ENCODE data around the gene NT5M.

Gene NT5M

GRCh38 chr17:17256316-17256715 lies 46.9 kb upstream of the NT5M start:
- no peak overlapping the region for H3K4me2 ChIP-seq (ENCODE audit: insufficient read depth, low read length, poor library complexity, severe bottlenecking)
- no peaks in the 10 kb centered on the region for H3K4me1 ChIP-seq (ENCODE audit: control insufficient read depth in 2 of 2, insufficient read depth in 1 of 2, low read depth in 1 of 2, low read length in 2 of 2)
- DNase-seq (ENCODE audit: low spot score), result no peak
- no peak overlapping the region for H3K4ac ChIP-seq (ENCODE audit: low read length)
- no peak overlapping the region for H3K9ac ChIP-seq (ENCODE audit: low read depth, low read length, poor library complexity)
- H3K4me3 ChIP-seq (ENCODE audit: low read length in 2 of 2), result no peak overlapping the region
- no peak overlapping the region for H2BK15ac ChIP-seq (ENCODE audit: low read length)
- H3K36me3 ChIP-seq (replicated peaks in 1 of 2; ENCODE audit: control insufficient read depth in 2 of 2, insufficient read depth in 2 of 2, low read length in 2 of 2), result peaks cover 33 to 91% of the 10 kb centered on the region in 2 donors
- no peaks in the 10 kb centered on the region for H3K27me3 ChIP-seq (ENCODE audit: control insufficient read depth in 3 of 3, insufficient read depth in 3 of 3, low read depth in 1 of 3, low read length in 3 of 3)
- H4K91ac ChIP-seq (ENCODE audit: low read depth, low read length, poor library complexity), result no peak overlapping the region
- no peak overlapping the region for H3K14ac ChIP-seq (ENCODE audit: low read length)
- no peak overlapping the region for H2BK5ac ChIP-seq (ENCODE audit: low read length)
- H2BK120ac ChIP-seq (ENCODE audit: low read depth, low read length), result no peak overlapping the region
- no peak overlapping the region for H2BK12ac ChIP-seq (ENCODE audit: low read length)
- no peaks in the 10 kb centered on the region for H3K9me3 ChIP-seq (replicated peaks in 1 of 2; ENCODE audit: control insufficient read depth in 2 of 2, insufficient read depth in 1 of 2, low read depth in 1 of 2, low read length in 2 of 2)
- no peaks in the 10 kb centered on the region for H3K79me1 ChIP-seq (ENCODE audit: low read depth, low read length)
- H2AFZ ChIP-seq (ENCODE audit: low read length), result no peak overlapping the region
- no peak overlapping the region for H2AK5ac ChIP-seq (ENCODE audit: low read depth, low read length)
- H3K18ac ChIP-seq (ENCODE audit: low read length), result no peak overlapping the region
- H3K27ac ChIP-seq (replicated peaks; ENCODE audit: low read length), result no peak overlapping the region
- H4K8ac ChIP-seq (ENCODE audit: low read depth, low read length), result no peak overlapping the region
- WGBS, 2 donors (ENCODE audit: extremely low coverage in 2 of 2, insufficient read length in 2 of 2, insufficient replicate concordance in 1 of 2), result no CpG with 5 or more reads among the region's 1 CpG
- no peak overlapping the region for H3K23ac ChIP-seq (ENCODE audit: low read depth, low read length, poor library complexity)

- WGBS, 2 donors (ENCODE audit: extremely low coverage in 2 of 2, insufficient read length in 2 of 2, insufficient replicate concordance in 1 of 2), result no CpG with 5 or more reads among the region's 7 CpGs
- no peak overlapping the region for H3K27ac ChIP-seq (replicated peaks; ENCODE audit: low read length)
- no peak overlapping the region for H3K23ac ChIP-seq (ENCODE audit: low read depth, low read length, poor library complexity)
- no peak overlapping the region for H4K8ac ChIP-seq (ENCODE audit: low read depth, low read length)
- peaks cover 29 to 90% of the 10 kb centered on the region in 2 donors for H3K36me3 ChIP-seq (replicated peaks in 1 of 2; ENCODE audit: control insufficient read depth in 2 of 2, insufficient read depth in 2 of 2, low read length in 2 of 2)
- H2BK12ac ChIP-seq (ENCODE audit: low read length), result no peak overlapping the region
- no peak overlapping the region for H2AFZ ChIP-seq (ENCODE audit: low read length)
- H3K4ac ChIP-seq (ENCODE audit: low read length), result no peak overlapping the region
- no peak overlapping the region for H3K4me2 ChIP-seq (ENCODE audit: insufficient read depth, low read length, poor library complexity, severe bottlenecking)
- no peak for DNase-seq (ENCODE audit: low spot score)
- H2BK5ac ChIP-seq (ENCODE audit: low read length), result no peak overlapping the region
- no peaks in the 10 kb centered on the region for H3K4me1 ChIP-seq (ENCODE audit: control insufficient read depth in 2 of 2, insufficient read depth in 1 of 2, low read depth in 1 of 2, low read length in 2 of 2)
- no peak overlapping the region for H3K9ac ChIP-seq (ENCODE audit: low read depth, low read length, poor library complexity)
- no peak overlapping the region for H3K18ac ChIP-seq (ENCODE audit: low read length)
- H3K9me3 ChIP-seq (replicated peaks in 1 of 2; ENCODE audit: control insufficient read depth in 2 of 2, insufficient read depth in 1 of 2, low read depth in 1 of 2, low read length in 2 of 2), result no peaks in the 10 kb centered on the region
- H3K79me1 ChIP-seq (ENCODE audit: low read depth, low read length), result no peaks in the 10 kb centered on the region
- no peak overlapping the region for H2AK5ac ChIP-seq (ENCODE audit: low read depth, low read length)
- H2BK15ac ChIP-seq (ENCODE audit: low read length), result no peak overlapping the region
- H3K27me3 ChIP-seq (ENCODE audit: control insufficient read depth in 3 of 3, insufficient read depth in 3 of 3, low read depth in 1 of 3, low read length in 3 of 3), result no peaks in the 10 kb centered on the region
- H3K4me3 ChIP-seq (ENCODE audit: low read length in 2 of 2), result no peak overlapping the region
- no peak overlapping the region for H4K91ac ChIP-seq (ENCODE audit: low read depth, low read length, poor library complexity)
- H2BK120ac ChIP-seq (ENCODE audit: low read depth, low read length), result no peak overlapping the region
- no peak overlapping the region for H3K14ac ChIP-seq (ENCODE audit: low read length)
Observed at GRCh38 chr17:17258011-17258410, 45.2 kb upstream of the NT5M start.

GRCh38 chr17:17258998-17259397 lies 44.2 kb upstream of the NT5M start:
- WGBS, 2 donors (ENCODE audit: extremely low coverage in 2 of 2, insufficient read length in 2 of 2, insufficient replicate concordance in 1 of 2), result no CpG with 5 or more reads among the region's 4 CpGs
- Histone ChIP-seq H3K9ac (ENCODE audit: low read depth, low read length, poor library complexity) (no peak overlapping the region), H2BK120ac (ENCODE audit: low read depth, low read length) (no peak overlapping the region), H3K4me2 (ENCODE audit: insufficient read depth, low read length, poor library complexity, severe bottlenecking) (no peak overlapping the region), H3K27ac (replicated peaks; ENCODE audit: low read length) (no peak overlapping the region), H3K36me3 (replicated peaks in 1 of 2; ENCODE audit: control insufficient read depth in 2 of 2, insufficient read depth in 2 of 2, low read length in 2 of 2) (peaks cover 27 to 87% of the 10 kb centered on the region in 2 donors), H3K9me3 (replicated peaks in 1 of 2; ENCODE audit: control insufficient read depth in 2 of 2, insufficient read depth in 1 of 2, low read depth in 1 of 2, low read length in 2 of 2) (no peaks in the 10 kb centered on the region), H3K4ac (ENCODE audit: low read length) (no peak overlapping the region), H2BK12ac (ENCODE audit: low read length) (no peak overlapping the region), H3K18ac (ENCODE audit: low read length) (no peak overlapping the region), H3K27me3 (ENCODE audit: control insufficient read depth in 3 of 3, insufficient read depth in 3 of 3, low read depth in 1 of 3, low read length in 3 of 3) (no peaks in the 10 kb centered on the region), H4K8ac (ENCODE audit: low read depth, low read length) (no peak overlapping the region), H3K4me1 (ENCODE audit: control insufficient read depth in 2 of 2, insufficient read depth in 1 of 2, low read depth in 1 of 2, low read length in 2 of 2) (no peaks in the 10 kb centered on the region), H3K4me3 (ENCODE audit: low read length in 2 of 2) (no peak overlapping the region), H2AFZ (ENCODE audit: low read length) (no peak overlapping the region), H3K23ac (ENCODE audit: low read depth, low read length, poor library complexity) (no peak overlapping the region), H2BK15ac (ENCODE audit: low read length) (no peak overlapping the region), H4K91ac (ENCODE audit: low read depth, low read length, poor library complexity) (no peak overlapping the region), H3K79me1 (ENCODE audit: low read depth, low read length) (no peaks in the 10 kb centered on the region), H2BK5ac (ENCODE audit: low read length) (no peak overlapping the region), H2AK5ac (ENCODE audit: low read depth, low read length) (no peak overlapping the region), H3K14ac (ENCODE audit: low read length) (no peak overlapping the region)
- DNase-seq (ENCODE audit: low spot score), result no peak

GRCh38 chr17:17264430-17264829 lies 38.7 kb upstream of the NT5M start:
- H3K36me3 ChIP-seq (replicated peaks in 1 of 2; ENCODE audit: control insufficient read depth in 2 of 2, insufficient read depth in 2 of 2, low read length in 2 of 2), result peaks cover 23 to 91% of the 10 kb centered on the region in 2 donors
- H3K4me1 ChIP-seq (ENCODE audit: control insufficient read depth in 2 of 2, insufficient read depth in 1 of 2, low read depth in 1 of 2, low read length in 2 of 2), result no peaks in the 10 kb centered on the region
- WGBS, 2 donors (ENCODE audit: extremely low coverage in 2 of 2, insufficient read length in 2 of 2, insufficient replicate concordance in 1 of 2), result no CpG with 5 or more reads among the region's 2 CpGs

More at GRCh38 chr17:17264430-17264829, 38.7 kb upstream of the NT5M start:
- H3K4me3 ChIP-seq (ENCODE audit: low read length in 2 of 2), result no peak overlapping the region
- H3K9ac ChIP-seq (ENCODE audit: low read depth, low read length, poor library complexity), result no peak overlapping the region
- H2AFZ ChIP-seq (ENCODE audit: low read length), result no peak overlapping the region
- DNase-seq (ENCODE audit: low spot score), result no peak
- no peaks in the 10 kb centered on the region for H3K27me3 ChIP-seq (ENCODE audit: control insufficient read depth in 3 of 3, insufficient read depth in 3 of 3, low read depth in 1 of 3, low read length in 3 of 3)
- no peak overlapping the region for H2BK120ac ChIP-seq (ENCODE audit: low read depth, low read length)
- H3K79me1 ChIP-seq (ENCODE audit: low read depth, low read length), result no peaks in the 10 kb centered on the region
- no peak overlapping the region for H2BK5ac ChIP-seq (ENCODE audit: low read length)
- H3K14ac ChIP-seq (ENCODE audit: low read length), result no peak overlapping the region
- no peak overlapping the region for H2AK5ac ChIP-seq (ENCODE audit: low read depth, low read length)
- no peak overlapping the region for H3K27ac ChIP-seq (replicated peaks; ENCODE audit: low read length)
- no peak overlapping the region for H3K4ac ChIP-seq (ENCODE audit: low read length)
- no peak overlapping the region for H3K23ac ChIP-seq (ENCODE audit: low read depth, low read length, poor library complexity)
- no peak overlapping the region for H4K91ac ChIP-seq (ENCODE audit: low read depth, low read length, poor library complexity)
- no peaks in the 10 kb centered on the region for H3K9me3 ChIP-seq (replicated peaks in 1 of 2; ENCODE audit: control insufficient read depth in 2 of 2, insufficient read depth in 1 of 2, low read depth in 1 of 2, low read length in 2 of 2)
- no peak overlapping the region for H3K18ac ChIP-seq (ENCODE audit: low read length)
- no peak overlapping the region for H2BK12ac ChIP-seq (ENCODE audit: low read length)
- no peak overlapping the region for H2BK15ac ChIP-seq (ENCODE audit: low read length)
- H4K8ac ChIP-seq (ENCODE audit: low read depth, low read length), result no peak overlapping the region
- no peak overlapping the region for H3K4me2 ChIP-seq (ENCODE audit: insufficient read depth, low read length, poor library complexity, severe bottlenecking)

Data from neuronal stem cell (in vitro differentiated cells).